GM18505 (cell line): ENCODE data around the gene SAP30BP.

ENCODE experiments used
- ATAC-seq: cut with Tn5 transposase; IDR thresholded peaks from one replicate; pipeline ENCODE4 v1.9.1; 2021; ENCODE audit not compliant: unreplicated experiment
- POLR2A ChIP-seq: IDR thresholded peaks from 4 replicates; pipeline ENCODE4 v1.6.1; 2011; ENCODE audit warnings: borderline replicate concordance; ENCODE audit not compliant: insufficient read depth, insufficient read length; ENCODE audit errors: extremely low read depth

Gene SAP30BP

DNA sequence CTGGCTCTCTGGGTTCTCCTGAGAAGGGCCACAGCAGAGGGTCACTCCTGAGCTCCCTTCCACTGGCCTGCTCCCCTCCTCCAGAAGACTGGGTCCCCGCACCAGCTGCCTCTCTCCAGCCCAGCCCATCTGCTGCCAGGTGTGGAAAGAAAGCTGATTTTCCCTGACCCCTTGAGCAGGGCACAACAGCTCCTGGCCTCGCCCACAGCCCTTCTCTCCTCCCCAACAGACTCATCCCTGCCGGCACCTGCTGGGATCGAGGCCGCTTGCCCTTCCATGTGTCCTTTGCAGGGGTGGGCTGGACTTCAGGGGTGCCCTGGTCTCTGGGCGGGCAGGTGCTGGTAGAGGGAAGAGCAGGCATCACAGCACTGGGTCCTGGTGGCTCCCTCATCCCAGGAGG is 38.7 kb upstream of the SAP30BP start:
- no peak for ATAC-seq
- TF ChIP-seq POLR2A, result no peak

DNA sequence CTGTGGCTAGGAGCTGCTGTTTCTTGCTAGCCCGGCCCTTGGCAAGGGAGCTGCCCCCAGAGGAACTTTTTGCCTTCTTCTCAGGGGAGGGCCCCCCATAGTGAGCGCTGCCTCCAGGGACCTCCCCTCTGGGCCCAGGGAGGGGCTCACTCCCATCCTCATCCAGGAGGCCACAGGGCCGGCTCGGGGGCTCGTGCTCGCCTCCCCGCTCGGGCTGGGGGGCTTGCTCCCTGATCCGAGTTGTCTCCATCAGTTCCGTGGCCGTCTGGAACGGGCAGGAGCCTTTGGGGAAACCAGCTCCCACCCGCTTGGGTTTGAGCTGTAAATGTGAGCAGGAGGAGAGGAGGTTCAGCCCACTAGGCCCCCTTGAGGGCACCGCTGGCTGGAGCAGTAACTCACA is 38.0 kb upstream of the SAP30BP start:
- no peak for ATAC-seq
- TF ChIP-seq POLR2A, result no peak

DNA sequence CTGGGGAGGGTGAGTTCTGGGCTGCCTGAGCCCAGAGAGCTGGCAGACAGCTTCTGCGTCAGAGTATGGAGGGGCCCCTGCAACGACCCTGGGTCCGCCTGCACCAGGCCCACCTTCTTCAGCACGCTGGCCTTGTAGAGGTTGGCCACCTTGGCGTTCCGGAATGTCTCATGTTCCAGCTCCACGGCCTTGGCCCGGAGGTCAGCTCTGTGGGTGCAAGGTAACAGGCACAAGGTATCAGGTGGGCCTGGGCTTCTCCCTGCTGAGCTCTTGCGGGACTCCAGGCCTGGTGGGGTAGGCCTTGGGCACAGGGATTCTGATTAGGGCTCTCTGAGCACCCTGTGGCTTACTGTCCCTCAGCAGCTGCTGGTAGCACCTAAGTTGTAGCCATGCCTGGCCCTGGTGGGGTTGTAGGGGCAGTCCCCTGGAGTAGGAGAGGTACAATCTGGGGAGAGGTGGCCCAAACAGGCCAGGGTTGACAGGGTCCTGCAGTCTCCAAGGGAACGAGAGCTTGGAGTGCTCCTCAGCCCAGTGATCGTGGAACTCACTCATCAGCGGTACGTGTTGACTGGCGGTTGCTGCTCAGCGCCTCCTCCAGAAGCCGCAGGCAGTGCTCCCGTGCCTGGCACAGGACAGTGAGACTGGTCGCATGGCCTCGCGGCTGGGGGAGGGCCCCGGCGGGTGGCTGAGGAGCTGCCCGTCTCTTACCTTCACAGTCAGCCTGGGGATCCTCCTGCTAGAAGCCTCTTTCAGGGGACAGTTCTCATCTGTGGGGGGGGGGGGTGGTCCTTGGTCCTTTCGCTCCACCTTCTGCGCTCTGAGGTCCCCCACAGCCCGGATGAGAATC is 36.8 kb upstream of the SAP30BP start:
- ATAC-seq, result no peak
- no peak for TF ChIP-seq POLR2A

DNA sequence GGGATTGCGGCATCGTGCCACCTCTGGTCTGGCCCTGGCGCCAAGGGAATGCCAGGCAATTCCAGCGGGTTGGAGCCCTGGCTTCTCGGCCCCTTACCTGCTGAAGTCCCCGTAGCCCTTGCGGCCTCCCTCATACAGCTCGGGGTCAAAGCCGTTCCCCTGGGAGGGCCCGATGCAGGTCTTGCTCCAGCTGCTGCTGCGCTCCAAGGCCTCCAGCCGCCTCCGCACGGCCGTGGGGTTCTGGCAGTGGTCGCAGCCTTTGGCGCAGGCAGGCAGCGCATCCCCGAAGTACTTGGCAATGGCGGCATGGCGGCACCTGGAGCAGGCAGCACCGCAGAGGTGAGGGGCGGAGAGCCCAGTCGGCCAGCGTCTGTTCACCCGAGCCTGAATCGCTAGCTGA is 35.8 kb upstream of the SAP30BP start:
- TF ChIP-seq POLR2A, result no peak
- ATAC-seq, result no peak

DNA sequence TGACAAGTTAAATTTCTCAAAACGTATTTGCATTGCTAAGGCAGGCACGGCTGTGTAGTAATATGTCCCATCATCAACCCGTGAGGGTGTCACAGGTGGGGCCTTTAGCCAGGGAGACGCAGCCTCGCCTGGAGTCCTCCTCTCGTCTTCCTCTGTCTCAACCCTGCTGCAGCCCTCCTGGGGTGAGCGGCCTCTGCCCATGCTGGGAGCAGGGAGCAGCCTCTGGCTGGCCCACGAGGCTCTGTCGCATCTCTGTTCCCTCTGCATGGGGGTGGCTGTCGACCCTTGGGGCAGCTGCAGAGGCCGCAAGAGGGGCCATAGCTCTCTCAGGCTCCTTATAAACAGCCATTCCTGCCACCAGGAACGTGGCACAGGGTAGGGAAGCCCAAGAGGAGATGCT is 34.7 kb upstream of the SAP30BP start:
- TF ChIP-seq POLR2A, result no peak
- no peak for ATAC-seq

DNA sequence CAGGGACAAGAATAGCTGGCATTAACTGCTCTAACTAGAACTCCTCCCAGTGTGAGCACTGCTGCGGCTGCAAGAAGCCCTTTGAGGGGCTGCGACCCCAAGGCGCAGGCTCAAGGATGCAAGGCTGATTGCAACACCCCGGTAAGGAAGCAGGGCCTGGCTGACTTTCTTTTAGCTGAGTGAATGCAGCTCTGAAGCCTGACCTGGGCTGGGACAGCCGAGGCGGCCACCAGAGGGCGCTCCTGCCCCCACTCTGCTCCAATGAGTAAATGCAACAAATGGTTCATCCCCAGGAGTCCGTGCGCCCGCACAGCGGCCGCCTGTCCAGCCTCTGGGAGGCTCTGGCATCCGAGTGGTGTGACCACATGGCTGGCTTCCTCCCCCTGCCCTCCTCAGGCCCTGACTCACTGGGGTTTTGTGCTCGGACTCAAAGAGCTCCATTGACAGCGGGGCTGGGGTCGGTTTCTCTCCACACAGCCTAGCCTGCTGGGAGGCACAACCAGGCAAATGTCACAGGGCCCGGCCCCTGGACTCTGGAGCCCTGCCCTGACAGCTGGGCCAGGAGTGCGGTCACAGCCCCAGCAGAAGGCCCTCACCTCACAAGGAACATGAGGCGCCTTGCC is 34.2 kb upstream of the SAP30BP start, which contains the start of gene SMIM5:
SMIM5 (plus strand) TSS at position 572 of the 623 bp plus-strand sequence. CDS start 6,768 bp downstream, outside the sequence.
- TF ChIP-seq POLR2A, result no peak
- no peak for ATAC-seq

DNA sequence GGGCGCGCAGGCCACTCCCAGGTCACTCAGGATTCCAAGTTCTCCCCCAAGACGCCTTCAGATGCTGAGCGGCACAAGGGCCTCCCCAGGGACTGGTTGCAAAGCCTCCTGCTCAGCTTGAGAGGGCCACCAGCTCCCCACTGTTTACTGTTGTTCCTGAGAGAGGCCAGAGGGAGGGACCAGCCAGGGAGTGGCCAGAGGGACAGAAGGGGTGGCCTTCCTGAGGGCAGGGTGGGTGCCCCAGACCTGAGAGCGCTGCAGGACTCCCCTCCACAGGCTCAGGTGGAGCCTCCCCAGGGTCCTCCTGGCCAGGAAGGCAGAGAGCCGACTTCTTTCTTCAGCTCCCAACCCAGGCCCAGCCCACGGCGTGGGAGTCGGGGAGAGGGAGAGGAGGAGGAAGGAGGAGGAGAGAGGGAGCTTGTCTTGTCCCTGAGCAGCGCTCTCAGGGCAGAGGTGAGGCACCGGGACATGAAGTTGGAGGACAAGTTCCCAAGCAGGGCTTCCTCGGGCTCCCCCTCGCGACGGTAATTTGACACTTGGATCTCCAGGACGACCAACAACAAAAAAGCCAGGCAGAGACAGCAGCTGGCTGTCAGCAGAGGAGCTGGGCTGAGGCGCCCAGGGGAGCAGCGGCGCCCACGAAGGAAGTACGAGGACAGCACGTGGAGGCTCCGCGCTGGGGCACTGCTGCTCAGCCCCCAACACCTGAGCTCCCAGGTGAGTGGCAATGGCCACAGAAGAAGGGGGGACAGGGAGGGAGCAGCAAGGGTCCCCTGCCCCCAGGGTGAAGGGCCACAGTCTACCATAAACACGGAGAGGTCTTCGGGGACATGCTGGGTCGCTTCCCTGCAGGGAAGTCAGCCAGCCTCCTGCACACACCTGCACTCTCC is 33.4 kb upstream of the SAP30BP start:
- TF ChIP-seq POLR2A, result no peak

DNA sequence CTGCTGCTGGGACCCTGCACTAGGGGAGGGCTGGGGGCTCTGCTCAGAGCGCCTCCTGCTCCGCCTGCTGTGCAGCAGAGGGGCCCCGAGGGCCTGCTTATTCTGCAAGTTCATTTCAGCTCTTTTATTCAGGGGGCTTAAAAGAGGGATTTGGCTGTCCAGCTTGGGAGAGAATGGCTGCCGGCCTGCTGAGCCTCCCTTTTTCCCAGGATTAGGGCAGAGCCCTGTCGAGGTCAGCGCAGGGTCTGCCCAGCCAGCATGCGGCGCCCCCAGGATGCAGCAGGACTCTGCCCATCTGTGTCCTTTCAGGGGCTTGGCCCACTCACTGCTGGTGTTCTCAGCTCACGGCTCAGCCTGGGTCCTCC is 32.8 kb upstream of the SAP30BP start:
- no peak for TF ChIP-seq POLR2A
- ATAC-seq, result no peak

More for the DNA sequence above, 33.4 kb upstream of the SAP30BP start:
- ATAC-seq, result no peak

DNA sequence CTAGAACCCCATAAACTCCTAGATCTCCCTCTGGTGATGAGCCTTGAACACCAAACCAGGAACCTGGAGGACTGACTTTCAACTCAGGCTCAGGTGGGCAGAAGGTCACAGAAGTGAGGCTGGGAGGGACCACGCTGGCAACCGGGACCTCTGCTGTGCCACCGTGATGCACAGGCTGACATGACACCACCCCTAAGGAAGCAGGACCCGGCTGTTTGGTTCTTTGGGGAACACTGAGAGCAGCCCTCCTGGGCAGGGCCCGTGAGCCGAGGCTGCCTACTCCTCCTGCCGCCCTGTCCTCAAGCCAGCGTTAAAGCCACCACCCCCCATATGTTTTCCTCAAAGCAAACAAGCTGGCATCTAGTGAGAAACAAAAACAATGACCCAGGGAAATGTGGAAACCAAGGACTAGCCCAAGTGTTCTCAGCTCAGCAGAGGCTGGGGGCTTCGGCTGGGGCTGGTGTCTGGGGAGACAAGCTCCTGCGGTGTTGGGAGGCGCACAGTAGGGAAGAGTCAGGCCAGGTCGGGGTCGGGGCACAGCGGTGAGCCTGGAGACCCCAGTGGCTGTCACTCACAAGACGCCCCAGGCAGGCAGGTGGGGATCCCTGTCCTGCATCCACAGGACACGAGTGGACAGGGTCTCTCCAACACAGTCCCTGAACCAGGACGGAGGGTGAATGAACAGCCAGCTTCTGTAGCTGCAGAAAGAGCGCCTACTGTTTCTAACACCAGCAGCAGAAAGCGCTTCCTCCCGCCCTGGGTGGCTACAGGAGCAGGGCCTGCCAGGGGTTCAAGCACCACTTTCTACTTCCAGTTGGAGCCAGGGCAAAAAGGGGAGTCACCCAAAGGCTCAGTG is 32.2 kb upstream of the SAP30BP start:
- ATAC-seq, result no peak
- TF ChIP-seq POLR2A, result no peak

DNA sequence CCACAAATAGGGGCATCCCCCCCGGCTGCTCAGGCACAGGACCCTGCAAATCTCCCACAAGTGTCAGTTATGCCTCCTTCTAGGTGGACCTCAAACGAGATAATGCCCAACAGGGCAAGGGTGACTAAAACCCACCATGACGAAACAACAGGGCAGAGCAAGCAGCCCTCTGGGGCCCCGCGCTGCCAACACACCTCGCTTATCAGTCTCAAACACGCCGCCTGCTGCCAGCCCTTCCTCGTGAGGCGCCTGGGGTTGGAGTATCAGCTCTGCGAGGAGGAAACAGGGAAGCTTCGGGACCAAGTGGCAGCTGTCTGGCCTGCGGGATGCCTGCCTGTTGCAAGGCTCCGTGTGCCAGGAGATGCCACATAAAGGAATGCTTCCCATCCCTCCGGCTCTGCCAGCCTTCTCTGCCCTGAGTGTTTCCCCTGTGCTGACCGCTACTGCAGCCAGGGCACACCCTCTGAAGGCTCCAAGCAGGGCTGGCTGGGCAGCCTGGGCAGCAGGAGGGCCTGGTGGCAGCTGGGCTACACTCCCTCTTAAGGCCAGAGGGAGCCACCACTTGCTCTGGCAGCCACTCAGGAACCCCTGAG is 31.4 kb upstream of the SAP30BP start:
- no peak for TF ChIP-seq POLR2A
- ATAC-seq, result no peak

DNA sequence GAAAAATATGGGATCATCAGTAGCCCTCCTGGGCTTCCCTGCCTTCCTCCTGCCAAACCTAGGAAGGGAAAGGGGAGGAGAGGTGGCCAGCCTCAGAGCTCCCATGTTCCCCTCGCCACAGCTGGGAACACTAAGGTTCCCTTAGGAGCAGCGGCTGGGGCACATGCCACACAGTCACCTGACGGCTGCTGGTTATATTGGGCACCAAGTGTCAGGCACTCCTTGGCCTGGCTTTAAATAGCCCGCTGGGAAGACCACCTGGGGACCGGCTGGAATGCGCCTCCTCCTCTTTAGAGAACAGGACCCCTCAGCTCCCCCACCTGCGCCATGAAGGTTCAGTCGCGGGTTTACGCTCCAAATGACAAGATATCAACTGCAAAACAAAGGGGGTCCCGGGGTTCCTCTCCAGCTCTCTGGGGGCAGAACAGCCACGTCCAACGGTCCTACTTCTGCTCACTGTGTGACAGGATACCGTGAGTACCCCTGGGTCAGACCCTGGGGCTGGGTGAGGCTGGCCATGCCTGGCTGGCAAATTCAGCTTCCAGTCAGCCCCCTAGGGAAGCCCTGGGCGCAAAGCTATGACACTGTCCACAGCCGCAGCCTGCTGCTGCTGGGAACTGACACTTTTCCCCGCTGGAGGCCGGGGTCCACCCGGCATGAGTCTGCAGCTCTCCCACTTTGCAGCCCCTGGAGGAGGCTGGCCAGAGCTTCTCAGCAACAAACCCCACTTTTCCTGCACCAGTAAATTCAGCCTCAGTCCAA is 30.6 kb upstream of the SAP30BP start:
- no peak for ATAC-seq
- TF ChIP-seq POLR2A, result no peak
